ENCODE measurements around the gene NMT1. TPM values are rescaled to one million over a fixed set of nuclear protein-coding genes. Genes with fewer than 3 reads are reported as not detected.
"Not testable (repeated sequence)": the region's sequence is repeated elsewhere in the genome, so short reads cannot be mapped to it uniquely, and the experiment has no call there.

Gene NMT1
- total and polyA plus RNA-seq, 2 donors: 39.3 to 70.7 TPM

- no peaks in the 10 kb centered on the region for H3K4me1 ChIP-seq (ENCODE audit: control insufficient read depth in 2 of 2, insufficient read depth in 2 of 2, low read length in 2 of 2)
- no peak overlapping the region for H3K27ac ChIP-seq (ENCODE audit: low read depth in 1 of 2, low read length in 1 of 2)
- no peaks in the 10 kb centered on the region for H3K9me3 ChIP-seq (ENCODE audit: control insufficient read depth in 2 of 2, insufficient read depth in 1 of 2, low read length in 1 of 2)
- H3K27me3 ChIP-seq (ENCODE audit: control insufficient read depth in 2 of 2, insufficient read depth in 1 of 2, low read length in 1 of 2): peaks cover 8 to 57% of the 10 kb centered on the region in 2 donors
- WGBS: 95% methylated on average over 23 of the region's 23 CpGs
- H3K4me3 ChIP-seq (ENCODE audit: low read length in 2 of 2): no peak overlapping the region
- no peak for DNase-seq (ENCODE audit: low read depth in 6 of 9, low spot score in 9 of 9)
- no peaks in the 10 kb centered on the region for H3K36me3 ChIP-seq (ENCODE audit: control insufficient read depth in 2 of 2, insufficient read depth in 2 of 2, low read length in 1 of 2)
Measured at GRCh38 chr17:45118691-45119090, 57.6 kb downstream of the NMT1 start.

- Histone ChIP-seq H3K4me1 (ENCODE audit: control insufficient read depth in 2 of 2, insufficient read depth in 2 of 2, low read length in 2 of 2) (no peaks in the 10 kb centered on the region), H3K27ac (ENCODE audit: low read depth in 1 of 2, low read length in 1 of 2) (no peak overlapping the region), H3K9me3 (ENCODE audit: control insufficient read depth in 2 of 2, insufficient read depth in 1 of 2, low read length in 1 of 2) (no peaks in the 10 kb centered on the region), H3K27me3 (ENCODE audit: control insufficient read depth in 2 of 2, insufficient read depth in 1 of 2, low read length in 1 of 2) (peaks cover 8 to 57% of the 10 kb centered on the region in 2 donors), H3K36me3 (ENCODE audit: control insufficient read depth in 2 of 2, insufficient read depth in 2 of 2, low read length in 1 of 2) (no peaks in the 10 kb centered on the region), H3K4me3 (ENCODE audit: low read length in 2 of 2) (no peak overlapping the region)
- 97% methylated on average over 8 of the region's 8 CpGs for WGBS
- DNase-seq (ENCODE audit: low read depth in 6 of 9, low spot score in 9 of 9): no peak
Measured at GRCh38 chr17:45119964-45120363, 58.8 kb downstream of the NMT1 start.

DNA sequence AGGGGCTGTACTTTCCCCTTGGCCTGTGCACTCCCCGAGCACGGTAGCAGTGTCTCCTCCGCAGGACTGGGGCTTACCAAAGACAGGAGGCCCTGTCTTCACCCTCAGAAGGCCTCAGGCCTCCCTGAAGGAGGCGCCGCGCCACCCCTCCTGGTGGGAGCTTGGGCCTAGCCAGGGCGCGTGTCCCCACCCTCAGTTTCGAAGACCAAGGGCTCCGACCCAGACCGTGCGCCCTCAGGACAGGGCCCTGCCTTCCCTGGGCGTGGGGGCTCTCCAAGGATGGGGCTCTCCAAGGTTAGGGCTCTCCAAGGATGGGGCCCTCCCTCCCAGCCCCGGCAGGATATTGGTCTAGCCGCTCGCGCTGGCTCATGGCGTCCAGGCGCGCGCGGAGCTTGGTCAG, 59.4 kb downstream of the NMT1 start:
- H3K27ac ChIP-seq (ENCODE audit: low read depth in 1 of 2, low read length in 1 of 2): no peak overlapping the region
- H3K4me3 ChIP-seq (ENCODE audit: low read length in 2 of 2): no peak overlapping the region
- H3K4me1 ChIP-seq (ENCODE audit: control insufficient read depth in 2 of 2, insufficient read depth in 2 of 2, low read length in 2 of 2): no peaks in the 10 kb centered on the region
- H3K9me3 ChIP-seq (ENCODE audit: control insufficient read depth in 2 of 2, insufficient read depth in 1 of 2, low read length in 1 of 2): no peaks in the 10 kb centered on the region
- H3K27me3 ChIP-seq (ENCODE audit: control insufficient read depth in 2 of 2, insufficient read depth in 1 of 2, low read length in 1 of 2): peaks cover 8 to 57% of the 10 kb centered on the region in 2 donors
- no peak for DNase-seq (ENCODE audit: low read depth in 6 of 9, low spot score in 9 of 9)
- 81% methylated on average over 22 of the region's 22 CpGs for WGBS
- no peaks in the 10 kb centered on the region for H3K36me3 ChIP-seq (ENCODE audit: control insufficient read depth in 2 of 2, insufficient read depth in 2 of 2, low read length in 1 of 2)

DNA sequence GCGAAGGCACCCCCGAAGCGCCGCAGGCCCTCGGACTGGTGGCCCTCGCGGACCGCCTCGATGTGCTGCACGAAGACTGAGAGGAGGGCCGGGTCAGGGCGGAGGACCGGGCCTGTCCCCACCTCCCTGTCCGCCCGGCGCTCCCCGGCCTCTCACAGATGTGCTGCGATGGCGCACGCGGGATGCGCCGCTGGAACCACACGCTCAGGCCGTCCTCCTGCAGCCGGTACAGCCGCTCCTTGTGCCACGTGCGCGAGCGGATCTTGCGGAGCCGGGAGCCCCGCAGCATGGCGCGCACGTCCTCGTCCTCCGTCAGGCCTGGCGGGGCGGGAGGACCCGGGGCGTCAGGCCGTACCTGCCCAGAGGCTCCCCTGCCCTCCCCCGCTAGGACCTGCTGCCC, 59.9 kb downstream of the NMT1 start:
- DNase-seq (ENCODE audit: low read depth in 6 of 9, low spot score in 9 of 9): no peak
- H3K36me3 ChIP-seq (ENCODE audit: control insufficient read depth in 2 of 2, insufficient read depth in 2 of 2, low read length in 1 of 2): no peaks in the 10 kb centered on the region
- H3K27me3 ChIP-seq (ENCODE audit: control insufficient read depth in 2 of 2, insufficient read depth in 1 of 2, low read length in 1 of 2): peaks cover 8 to 55% of the 10 kb centered on the region in 2 donors
- H3K27ac ChIP-seq (ENCODE audit: low read depth in 1 of 2, low read length in 1 of 2): no peak overlapping the region
- H3K4me3 ChIP-seq (ENCODE audit: low read length in 2 of 2): no peak overlapping the region
- no peaks in the 10 kb centered on the region for H3K4me1 ChIP-seq (ENCODE audit: control insufficient read depth in 2 of 2, insufficient read depth in 2 of 2, low read length in 2 of 2)
- H3K9me3 ChIP-seq (ENCODE audit: control insufficient read depth in 2 of 2, insufficient read depth in 1 of 2, low read length in 1 of 2): no peaks in the 10 kb centered on the region
- 42% methylated on average over 45 of the region's 45 CpGs for WGBS

GRCh38 chr17:45123076-45123770, 62.1 kb downstream of the NMT1 start:
- WGBS: 97% methylated on average over 6 of the region's 6 CpGs
- no peaks in the 10 kb centered on the region for H3K36me3 ChIP-seq (ENCODE audit: control insufficient read depth in 2 of 2, insufficient read depth in 2 of 2, low read length in 1 of 2)
- H3K4me1 ChIP-seq (ENCODE audit: control insufficient read depth in 2 of 2, insufficient read depth in 2 of 2, low read length in 2 of 2): no peaks in the 10 kb centered on the region
- H3K4me3 ChIP-seq (ENCODE audit: low read length in 2 of 2): no peak overlapping the region
- no peak overlapping the region for H3K27ac ChIP-seq (ENCODE audit: low read depth in 1 of 2, low read length in 1 of 2)
- DNase-seq (ENCODE audit: low read depth in 6 of 9, low spot score in 9 of 9): no peak
- peaks cover 8 to 44% of the 10 kb centered on the region in 2 donors for H3K27me3 ChIP-seq (ENCODE audit: control insufficient read depth in 2 of 2, insufficient read depth in 1 of 2, low read length in 1 of 2)
- no peaks in the 10 kb centered on the region for H3K9me3 ChIP-seq (ENCODE audit: control insufficient read depth in 2 of 2, insufficient read depth in 1 of 2, low read length in 1 of 2)

DNA sequence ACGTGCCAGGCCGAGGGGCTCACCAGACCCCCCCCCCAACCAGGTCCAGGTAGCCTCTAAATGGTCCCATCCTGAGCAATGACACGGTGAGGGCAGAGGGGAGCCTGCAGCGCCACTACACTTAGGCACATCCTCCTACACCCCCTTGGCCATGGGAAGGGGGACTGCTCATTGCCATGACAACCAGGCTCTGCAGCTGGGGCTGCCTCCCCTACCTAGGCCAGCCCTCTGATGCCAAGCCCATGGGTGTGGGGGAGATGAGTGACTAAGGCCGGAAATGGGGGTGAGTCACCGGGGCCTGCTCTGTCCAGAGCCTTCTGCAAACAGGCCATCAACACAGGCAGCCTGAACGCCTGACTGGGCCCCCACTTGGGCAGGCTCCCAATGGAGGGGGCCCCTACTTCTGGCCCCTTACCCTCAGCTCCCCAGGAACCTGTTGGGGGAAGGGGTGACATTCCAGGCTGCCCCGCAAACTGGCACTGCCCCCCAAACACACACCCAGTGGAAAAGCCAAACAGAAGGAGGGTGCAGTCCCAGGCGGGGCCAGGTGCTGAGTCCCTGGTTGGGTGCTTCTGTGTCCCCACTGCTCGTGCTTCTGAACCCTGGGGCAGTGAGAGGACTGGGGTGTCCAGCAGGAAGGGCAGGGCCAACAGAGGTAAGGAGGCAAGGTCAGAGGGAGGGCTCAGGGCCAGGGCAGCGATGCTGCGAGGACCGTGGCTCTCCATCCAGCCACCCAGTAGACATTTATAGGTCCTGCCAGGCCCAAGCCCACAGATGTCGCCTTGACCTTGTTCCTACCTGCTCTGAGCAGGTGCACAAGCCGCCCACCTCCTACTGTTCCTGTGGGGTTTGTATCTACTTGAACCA, 63.0 kb downstream of the NMT1 start:
- 89% methylated on average over 15 of the region's 15 CpGs for WGBS
- Histone ChIP-seq H3K27ac (ENCODE audit: low read depth in 1 of 2, low read length in 1 of 2) (peak overlapping the region in 1 of 2 donors; percentile 10), H3K4me3 (ENCODE audit: low read length in 2 of 2) (no peak overlapping the region), H3K36me3 (ENCODE audit: control insufficient read depth in 2 of 2, insufficient read depth in 2 of 2, low read length in 1 of 2) (no peaks in the 10 kb centered on the region), H3K4me1 (ENCODE audit: control insufficient read depth in 2 of 2, insufficient read depth in 2 of 2, low read length in 2 of 2) (no peaks in the 10 kb centered on the region), H3K27me3 (ENCODE audit: control insufficient read depth in 2 of 2, insufficient read depth in 1 of 2, low read length in 1 of 2) (peaks cover 8 to 41% of the 10 kb centered on the region in 2 donors), H3K9me3 (ENCODE audit: control insufficient read depth in 2 of 2, insufficient read depth in 1 of 2, low read length in 1 of 2) (no peaks in the 10 kb centered on the region)
- no peak for DNase-seq (ENCODE audit: low read depth in 6 of 9, low spot score in 9 of 9)

GRCh38 chr17:45124797-45125122, 63.6 kb downstream of the NMT1 start:
- H3K9me3 ChIP-seq (ENCODE audit: control insufficient read depth in 2 of 2, insufficient read depth in 1 of 2, low read length in 1 of 2); H3K4me3 ChIP-seq (ENCODE audit: low read length in 2 of 2); H3K27ac ChIP-seq (ENCODE audit: low read depth in 1 of 2, low read length in 1 of 2); H3K36me3 ChIP-seq (ENCODE audit: control insufficient read depth in 2 of 2, insufficient read depth in 2 of 2, low read length in 1 of 2); H3K4me1 ChIP-seq (ENCODE audit: control insufficient read depth in 2 of 2, insufficient read depth in 2 of 2, low read length in 2 of 2); DNase-seq (ENCODE audit: low read depth in 6 of 9, low spot score in 9 of 9): not testable (repeated sequence)
- H3K27me3 ChIP-seq (ENCODE audit: control insufficient read depth in 2 of 2, insufficient read depth in 1 of 2, low read length in 1 of 2): peaks cover 8 to 37% of the 10 kb centered on the region in 2 donors
- 93% methylated on average over 5 of the region's 5 CpGs for WGBS

GRCh38 chr17:45125509-45125908, 64.4 kb downstream of the NMT1 start:
- Histone ChIP-seq H3K4me3 (ENCODE audit: low read length in 2 of 2) (no peak overlapping the region), H3K27ac (ENCODE audit: low read depth in 1 of 2, low read length in 1 of 2) (no peak overlapping the region), H3K9me3 (ENCODE audit: control insufficient read depth in 2 of 2, insufficient read depth in 1 of 2, low read length in 1 of 2) (no peaks in the 10 kb centered on the region), H3K36me3 (ENCODE audit: control insufficient read depth in 2 of 2, insufficient read depth in 2 of 2, low read length in 1 of 2) (no peaks in the 10 kb centered on the region), H3K27me3 (ENCODE audit: control insufficient read depth in 2 of 2, insufficient read depth in 1 of 2, low read length in 1 of 2) (peaks cover 8 to 37% of the 10 kb centered on the region in 2 donors), H3K4me1 (ENCODE audit: control insufficient read depth in 2 of 2, insufficient read depth in 2 of 2, low read length in 2 of 2) (no peaks in the 10 kb centered on the region)
- WGBS: 98% methylated on average over 8 of the region's 8 CpGs
- DNase-seq (ENCODE audit: low read depth in 6 of 9, low spot score in 9 of 9): no peak

- WGBS: 96% methylated on average over 8 of the region's 8 CpGs
- H3K27ac ChIP-seq (ENCODE audit: low read depth in 1 of 2, low read length in 1 of 2): no peak overlapping the region
- H3K4me1 ChIP-seq (ENCODE audit: control insufficient read depth in 2 of 2, insufficient read depth in 2 of 2, low read length in 2 of 2): peaks cover 6 to 8% of the 10 kb centered on the region in 2 donors
- no peaks in the 10 kb centered on the region for H3K36me3 ChIP-seq (ENCODE audit: control insufficient read depth in 2 of 2, insufficient read depth in 2 of 2, low read length in 1 of 2)
- H3K9me3 ChIP-seq (ENCODE audit: control insufficient read depth in 2 of 2, insufficient read depth in 1 of 2, low read length in 1 of 2): no peaks in the 10 kb centered on the region
- H3K27me3 ChIP-seq (ENCODE audit: control insufficient read depth in 2 of 2, insufficient read depth in 1 of 2, low read length in 1 of 2): peaks cover 8 to 36% of the 10 kb centered on the region in 2 donors
- no peak for DNase-seq (ENCODE audit: low read depth in 6 of 9, low spot score in 9 of 9)
- no peak overlapping the region for H3K4me3 ChIP-seq (ENCODE audit: low read length in 2 of 2)
Measured at GRCh38 chr17:45127207-45127547, 66.1 kb downstream of the NMT1 start.

All from thymus (tissue), 11 donors.